Smooth muscle cell (in vitro differentiated cells): Measurements from ENCODE around the gene SUFU. TPM values are rescaled to one million over a fixed set of nuclear protein-coding genes. Genes with fewer than 3 reads are reported as not detected.

Experiments
- DNase-seq: peaks from one replicate; lab custom pipeline; 2025; ENCODE audit not compliant: unreplicated experiment; lab: John Stamatoyannopoulos, UW
- H2AFZ ChIP-seq: fragments of 200-600 bp; sonication (generic); 2 replicates; pipeline ENCODE4 v1.6.0; 2016; ENCODE audit warnings: antibody characterized with exemption, low read depth, mild to moderate bottlenecking
- H3F3A ChIP-seq: fragments of 200-600 bp; sonication (generic); 2 replicates; pipeline ENCODE4 v1.6.0; 2017; ENCODE audit warnings: antibody characterized with exemption, low read depth
- H3K27ac ChIP-seq: fragments of 200-600 bp; sonication (generic); 2 replicates; pipeline ENCODE4 v1.5.1; 2016; ENCODE audit warnings: low read depth, mild to moderate bottlenecking
- H3K27me3 ChIP-seq: fragments of 200-600 bp; sonication (generic); 2 replicates; pipeline ENCODE4 v1.6.1; 2016; ENCODE audit warnings: low read depth, mild to moderate bottlenecking
- H3K36me3 ChIP-seq: fragments of 200-600 bp; sonication (generic); 2 replicates; pipeline ENCODE4 v1.5.1; 2016; ENCODE audit warnings: low read depth
- H3K4me1 ChIP-seq: fragments of 200-600 bp; sonication (generic); 2 replicates; pipeline ENCODE4 v1.5.1; 2016; ENCODE audit warnings: low read depth
- H3K4me2 ChIP-seq: fragments of 200-600 bp; sonication (generic); 2 replicates; pipeline ENCODE4 v1.6.0; 2016; ENCODE audit warnings: mild to moderate bottlenecking
- H3K4me3 ChIP-seq: fragments of 200-600 bp; sonication (generic); 2 replicates; pipeline ENCODE4 v1.5.1; 2016; ENCODE audit warnings: mild to moderate bottlenecking
- H3K79me2 ChIP-seq: fragments of 200-600 bp; sonication (generic); 2 replicates; pipeline ENCODE4 v1.6.0; 2016; ENCODE audit warnings: low read depth, mild to moderate bottlenecking
- H3K9ac ChIP-seq: fragments of 200-600 bp; sonication (generic); 2 replicates; pipeline ENCODE4 v1.6.0; 2016; ENCODE audit warnings: low read depth
- H3K9me3 ChIP-seq: fragments of 200-600 bp; sonication (generic); replicated peaks from 2 replicates; pipeline ENCODE4 v1.5.1; 2016; ENCODE audit warnings: low read depth
- H4K20me1 ChIP-seq: fragments of 200-600 bp; sonication (generic); 2 replicates; pipeline ENCODE4 v1.6.0; 2016; ENCODE audit warnings: low read depth
- WGBS: methylation state at CpG from one replicate; pipeline ENCODE4 v1.1.7; 2016; ENCODE audit warnings: low lambda C conversion rate; 5-methylcytosine and 5-hydroxymethylcytosine counted together
- polyA plus RNA-seq: library from polyadenylated mRNA; unstranded; fragments of >200 nt; fragmentation: Nextera tagmentation; extraction: Ambion mirVana; gene quantifications from 2 replicates; pipeline ENCODE4 v1.2.1, GENCODE V29; 2016
- total RNA-seq: library from RNA; depleted of rRNA; stranded (reverse); fragments of >200 nt; gene quantifications from 2 replicates; pipeline ENCODE4 v1.2.3, GENCODE V29; 2014
- TF ChIP-seq, protein P1 (sequence below): fragments of 200-600 bp; sonication (generic); IDR thresholded peaks from 2 replicates; pipeline ENCODE4 v1.5.1; 2017; ENCODE audit warnings: borderline replicate concordance, mild to moderate bottlenecking, antibody characterized with exemption; ENCODE audit not compliant: insufficient read depth, poor library complexity, severe bottlenecking

Gene SUFU
- total and polyA plus RNA-seq, 2 experiments from 2014 or later = 8.5 to 17.2 TPM

DNA sequence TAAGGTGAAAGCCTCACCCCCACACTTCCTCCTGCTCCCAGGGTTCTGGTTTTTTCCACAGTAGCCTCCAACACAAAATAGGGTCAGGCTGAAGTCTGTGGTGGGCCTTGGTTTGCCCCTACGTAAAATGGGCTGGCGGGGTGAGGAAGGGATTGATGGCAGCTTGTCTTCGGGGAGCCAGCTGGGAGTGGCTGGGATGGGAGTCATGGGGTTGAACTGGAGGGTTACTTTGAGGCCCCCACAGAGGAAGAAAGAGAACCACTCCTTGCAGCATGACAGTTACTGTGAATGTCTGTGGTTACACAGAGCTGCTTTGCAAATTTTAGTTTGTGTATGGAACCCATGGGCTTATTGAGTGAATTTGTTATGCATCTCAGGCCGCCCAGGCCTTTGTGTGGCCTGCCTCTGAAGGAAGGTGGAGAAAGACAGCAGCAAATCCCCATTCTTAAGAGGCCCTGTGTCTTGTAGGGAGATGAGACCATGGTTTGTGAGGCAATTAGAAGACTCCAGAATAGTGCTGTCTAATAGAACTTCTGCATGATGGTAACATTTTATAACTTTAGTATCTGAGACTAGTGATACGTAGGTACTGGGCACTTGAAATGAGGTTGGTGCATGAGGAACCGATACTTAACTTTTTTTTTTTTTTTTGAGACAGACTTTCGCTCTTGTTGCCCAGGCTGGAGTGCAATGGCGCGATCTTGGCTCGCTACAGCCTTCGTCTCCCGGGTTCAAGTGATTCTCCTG lies 148.6 kb downstream of the SUFU start:
- H3K79me2 ChIP-seq = peaks cover 75% of the 10 kb centered on the region
- TF ChIP-seq, protein P1, sequence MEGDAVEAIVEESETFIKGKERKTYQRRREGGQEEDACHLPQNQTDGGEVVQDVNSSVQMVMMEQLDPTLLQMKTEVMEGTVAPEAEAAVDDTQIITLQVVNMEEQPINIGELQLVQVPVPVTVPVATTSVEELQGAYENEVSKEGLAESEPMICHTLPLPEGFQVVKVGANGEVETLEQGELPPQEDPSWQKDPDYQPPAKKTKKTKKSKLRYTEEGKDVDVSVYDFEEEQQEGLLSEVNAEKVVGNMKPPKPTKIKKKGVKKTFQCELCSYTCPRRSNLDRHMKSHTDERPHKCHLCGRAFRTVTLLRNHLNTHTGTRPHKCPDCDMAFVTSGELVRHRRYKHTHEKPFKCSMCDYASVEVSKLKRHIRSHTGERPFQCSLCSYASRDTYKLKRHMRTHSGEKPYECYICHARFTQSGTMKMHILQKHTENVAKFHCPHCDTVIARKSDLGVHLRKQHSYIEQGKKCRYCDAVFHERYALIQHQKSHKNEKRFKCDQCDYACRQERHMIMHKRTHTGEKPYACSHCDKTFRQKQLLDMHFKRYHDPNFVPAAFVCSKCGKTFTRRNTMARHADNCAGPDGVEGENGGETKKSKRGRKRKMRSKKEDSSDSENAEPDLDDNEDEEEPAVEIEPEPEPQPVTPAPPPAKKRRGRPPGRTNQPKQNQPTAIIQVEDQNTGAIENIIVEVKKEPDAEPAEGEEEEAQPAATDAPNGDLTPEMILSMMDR = no peak
- DNase-seq = no peak
- no peaks in the 10 kb centered on the region for H3K27me3 ChIP-seq
- no peak overlapping the region for H3K4me2 ChIP-seq
- no peak overlapping the region for H2AFZ ChIP-seq
- WGBS = 95% methylated on average over 12 of the region's 12 CpGs
- no peak overlapping the region for H3K27ac ChIP-seq
- H3K4me1 ChIP-seq = peaks cover 38% of the 10 kb centered on the region
- no peaks in the 10 kb centered on the region for H3K9me3 ChIP-seq
- H3K4me3 ChIP-seq = no peak overlapping the region
- H3F3A ChIP-seq = peaks cover 8% of the 10 kb centered on the region
- peaks cover 100% of the 10 kb centered on the region for H4K20me1 ChIP-seq
- no peaks in the 10 kb centered on the region for H3K36me3 ChIP-seq
- no peak overlapping the region for H3K9ac ChIP-seq

DNA sequence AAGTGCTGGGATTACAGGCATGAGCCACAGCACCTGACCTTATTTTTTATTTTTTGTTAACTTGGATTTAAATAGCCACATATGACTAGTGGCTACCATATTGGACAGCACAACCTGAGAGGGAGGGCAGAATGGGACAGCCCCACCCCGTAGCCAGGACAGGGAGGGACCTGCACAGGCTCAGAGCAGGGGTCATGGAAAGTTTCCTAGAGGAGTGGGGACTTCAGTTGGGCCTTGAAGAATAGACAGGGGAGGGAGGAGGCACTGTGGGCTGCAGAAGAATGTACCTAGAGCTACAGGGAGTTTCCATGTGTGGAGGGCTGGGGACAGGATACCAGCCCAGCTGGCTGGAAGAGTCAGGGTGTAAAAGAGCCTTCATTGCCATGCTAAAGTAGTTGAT lies 149.3 kb downstream of the SUFU start:
- 93% methylated on average over 1 of the region's 1 CpG for WGBS
- Histone ChIP-seq H4K20me1 (peaks cover 98% of the 10 kb centered on the region), H3K4me3 (no peak overlapping the region), H3F3A (peaks cover 6% of the 10 kb centered on the region), H3K36me3 (no peaks in the 10 kb centered on the region), H3K27ac (no peak overlapping the region), H3K79me2 (peaks cover 67% of the 10 kb centered on the region), H3K4me2 (no peak overlapping the region), H3K9ac (no peak overlapping the region), H3K27me3 (no peaks in the 10 kb centered on the region), H3K4me1 (peaks cover 31% of the 10 kb centered on the region), H3K9me3 (no peaks in the 10 kb centered on the region), H2AFZ (no peak overlapping the region)
- no peak for DNase-seq
- TF ChIP-seq, protein P1 = no peak

DNA sequence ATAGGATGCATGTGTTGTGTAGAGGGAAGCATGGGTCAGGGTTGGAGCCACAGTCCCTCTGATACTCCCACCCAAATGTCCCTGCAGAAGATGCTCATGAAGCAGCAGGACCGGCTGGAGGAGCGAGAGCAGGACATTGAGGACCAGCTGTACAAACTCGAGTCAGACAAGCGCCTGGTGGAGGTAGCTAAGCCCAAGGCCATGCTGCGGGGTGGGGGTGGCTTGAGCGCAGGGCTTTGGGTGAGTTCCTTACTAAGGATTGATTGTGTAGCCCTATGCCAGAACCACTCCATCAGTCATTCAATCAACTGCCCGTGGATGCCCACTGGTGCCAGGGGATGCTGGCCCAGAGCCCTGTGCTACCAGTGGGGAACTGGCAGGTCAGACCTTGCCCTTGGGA lies 150.8 kb downstream of the SUFU start:
- DNase-seq = no peak
- Histone ChIP-seq H3K36me3 (no peaks in the 10 kb centered on the region), H3F3A (peaks cover 4% of the 10 kb centered on the region), H2AFZ (no peak overlapping the region), H3K4me3 (no peak overlapping the region), H4K20me1 (peaks cover 89% of the 10 kb centered on the region), H3K79me2 (peaks cover 52% of the 10 kb centered on the region), H3K27ac (no peak overlapping the region), H3K4me2 (no peak overlapping the region), H3K9me3 (no peaks in the 10 kb centered on the region), H3K27me3 (no peaks in the 10 kb centered on the region), H3K9ac (no peak overlapping the region), H3K4me1 (peaks cover 16% of the 10 kb centered on the region)
- 97% methylated on average over 7 of the region's 7 CpGs for WGBS
- TF ChIP-seq, protein P1 = no peak

DNA sequence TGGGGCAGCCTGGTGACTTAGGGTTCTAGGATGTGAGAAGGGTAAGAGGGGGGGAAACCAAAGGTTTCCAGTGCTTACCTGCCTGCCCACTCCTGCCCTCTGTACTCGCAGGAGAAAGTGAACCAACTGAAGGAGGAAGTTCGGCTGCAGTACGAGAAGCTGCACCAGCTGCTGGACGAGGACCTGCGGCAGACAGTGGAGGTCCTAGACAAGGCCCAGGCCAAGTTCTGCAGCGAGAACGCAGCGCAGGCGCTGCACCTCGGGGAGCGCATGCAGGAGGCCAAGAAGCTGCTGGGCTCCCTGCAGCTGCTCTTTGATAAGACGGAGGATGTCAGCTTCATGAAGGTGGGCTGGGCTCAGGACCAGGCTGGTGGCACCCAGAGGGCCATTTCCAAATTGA lies 151.2 kb downstream of the SUFU start:
- Histone ChIP-seq H3K27me3 (no peaks in the 10 kb centered on the region), H3K4me1 (peaks cover 12% of the 10 kb centered on the region), H3K4me2 (no peak overlapping the region), H4K20me1 (peaks cover 85% of the 10 kb centered on the region), H3K27ac (no peak overlapping the region), H3K4me3 (no peak overlapping the region), H3K79me2 (peaks cover 48% of the 10 kb centered on the region), H3F3A (peaks cover 4% of the 10 kb centered on the region), H3K9ac (no peak overlapping the region), H2AFZ (no peak overlapping the region), H3K9me3 (no peaks in the 10 kb centered on the region), H3K36me3 (no peaks in the 10 kb centered on the region)
- no peak for DNase-seq
- WGBS = 98% methylated on average over 12 of the region's 12 CpGs
- TF ChIP-seq, protein P1 = no peak
